ENCODE data around the gene GANAB. TPM values are rescaled to one million over a fixed set of nuclear protein-coding genes. Genes with fewer than 3 reads are reported as not detected.
A peak's percentile ranks its signal among the peaks of the same experiment; 100 is the strongest.

Gene GANAB
- total and polyA plus RNA-seq, 2 of the 13 experiments (the other 11 are each of a cell fraction or from before 2014, with no cell fraction given) = 99.5 to 234 TPM

DNA sequence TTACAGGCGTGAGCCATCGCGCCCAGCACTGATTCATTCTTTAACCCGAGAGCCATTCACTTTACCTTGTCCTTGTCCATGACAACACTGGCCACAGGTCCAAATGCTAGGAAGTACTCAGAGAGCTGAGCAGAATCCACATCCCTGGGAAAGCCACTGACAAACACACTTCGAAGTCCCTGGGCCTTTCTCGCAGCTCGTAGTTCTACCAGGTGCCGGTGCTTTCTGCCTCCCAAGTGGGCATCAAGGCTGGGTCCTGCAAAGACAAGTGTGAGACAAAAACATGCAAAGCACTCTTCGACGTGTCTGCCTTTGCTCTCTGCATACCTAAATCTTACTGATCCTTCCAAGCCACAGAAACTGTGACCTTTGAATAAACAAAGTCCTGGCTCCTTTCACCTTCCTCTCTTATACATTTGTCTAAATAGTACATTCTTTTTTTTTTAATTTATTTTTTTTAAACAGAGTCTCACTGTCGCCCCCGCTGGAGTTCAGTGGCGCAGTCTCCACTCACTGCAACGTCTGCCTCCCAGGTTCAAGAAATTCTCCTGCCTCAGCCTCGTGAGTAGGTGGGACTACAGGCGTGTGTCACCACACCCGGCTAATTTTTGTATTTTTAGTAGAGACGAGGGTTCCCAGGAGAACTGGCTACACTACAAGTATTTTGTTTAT, 57.3 kb downstream of the GANAB start:
- intact Hi-C loops (cut with micrococcal nuclease; ENCODE audit: unreplicated experiment) (no loop called here), in situ Hi-C loops (cut with HindIII; ENCODE audit: extremely low pct_ligation_motif_present, low pct_unique_long_range_greater_than_20kb) (no loop called here)
- 71% methylated on average over 18 of the region's 18 CpGs for WGBS (ENCODE audit: low lambda C conversion rate)
- Histone ChIP-seq H3K4me1 (ENCODE audit: insufficient read depth, low read length) (peaks cover 51% of the 10 kb centered on the region), H3K9ac (ENCODE audit: insufficient read depth, low read depth, low read length) (no peak overlapping the region), H3K4me3 (replicated peaks in 1 of 3; ENCODE audit: insufficient read depth in 1 of 3, low read depth in 2 of 3, low read length in 3 of 3) (no peak overlapping the region), H3K27me3 (ENCODE audit: control insufficient read depth in 1 of 2, insufficient read depth in 2 of 2, low read length in 2 of 2) (no peaks in the 10 kb centered on the region; a peak in 1 of 5 replicates), H4K20me1 (ENCODE audit: insufficient read depth, low read length) (no peaks in the 10 kb centered on the region), H3K27ac (ENCODE audit: extremely low read length, insufficient read depth, low read length) (peak overlapping the region; percentile 76), H3K79me2 (ENCODE audit: insufficient read depth, low read length) (peaks cover 18% of the 10 kb centered on the region), H3K4me2 (ENCODE audit: low read depth, low read length) (0 out of 2 replicates have a peak overlapping the region, but pooled peaks have one; percentile 23), H2AFZ (ENCODE audit: low read length) (no peak overlapping the region), H3K36me3 (replicated peaks in 1 of 2; ENCODE audit: control insufficient read depth in 1 of 2, insufficient read depth in 2 of 2, low read length in 2 of 2) (peaks cover 9% of the 10 kb centered on the region in 2 experiments; a peak in 4 of 5 replicates), H3K9me3 (ENCODE audit: low read length) (no peaks in the 10 kb centered on the region)
- no peak for FAIRE-seq
- CTCF ChIA-PET (ENCODE audit: low intra/inter-chr PET ratio, low total read pairs) = interaction anchor here (1.0 to 1.4 kb wide), 2 partner anchors 24 to 29 kb away, joined by 3 read pairs; partner anchors contain the start of gene ROM1
- POLR2A ChIA-PET = interaction anchor here (0.8 to 4.4 kb wide), 10 partner anchors 10 to 252 kb away, joined by 3 to 160 read pairs (median 8); partner anchors contain the start of genes C11orf98, CSKMT, EEF1G and GANAB
- no peak for ATAC-seq
- DNase-seq (ENCODE audit: low spot score) = no peak
- no TSS peak for BruUV-seq (replicated peaks)
- TF ChIP-seq, protein P1, sequence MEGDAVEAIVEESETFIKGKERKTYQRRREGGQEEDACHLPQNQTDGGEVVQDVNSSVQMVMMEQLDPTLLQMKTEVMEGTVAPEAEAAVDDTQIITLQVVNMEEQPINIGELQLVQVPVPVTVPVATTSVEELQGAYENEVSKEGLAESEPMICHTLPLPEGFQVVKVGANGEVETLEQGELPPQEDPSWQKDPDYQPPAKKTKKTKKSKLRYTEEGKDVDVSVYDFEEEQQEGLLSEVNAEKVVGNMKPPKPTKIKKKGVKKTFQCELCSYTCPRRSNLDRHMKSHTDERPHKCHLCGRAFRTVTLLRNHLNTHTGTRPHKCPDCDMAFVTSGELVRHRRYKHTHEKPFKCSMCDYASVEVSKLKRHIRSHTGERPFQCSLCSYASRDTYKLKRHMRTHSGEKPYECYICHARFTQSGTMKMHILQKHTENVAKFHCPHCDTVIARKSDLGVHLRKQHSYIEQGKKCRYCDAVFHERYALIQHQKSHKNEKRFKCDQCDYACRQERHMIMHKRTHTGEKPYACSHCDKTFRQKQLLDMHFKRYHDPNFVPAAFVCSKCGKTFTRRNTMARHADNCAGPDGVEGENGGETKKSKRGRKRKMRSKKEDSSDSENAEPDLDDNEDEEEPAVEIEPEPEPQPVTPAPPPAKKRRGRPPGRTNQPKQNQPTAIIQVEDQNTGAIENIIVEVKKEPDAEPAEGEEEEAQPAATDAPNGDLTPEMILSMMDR (CRISPR knock-in tag; IDR thresholded peaks at IDR 0.05) = peak; percentile 24; the same call in 1 of the 2 replicates
- TF ChIP-seq, protein P2, sequence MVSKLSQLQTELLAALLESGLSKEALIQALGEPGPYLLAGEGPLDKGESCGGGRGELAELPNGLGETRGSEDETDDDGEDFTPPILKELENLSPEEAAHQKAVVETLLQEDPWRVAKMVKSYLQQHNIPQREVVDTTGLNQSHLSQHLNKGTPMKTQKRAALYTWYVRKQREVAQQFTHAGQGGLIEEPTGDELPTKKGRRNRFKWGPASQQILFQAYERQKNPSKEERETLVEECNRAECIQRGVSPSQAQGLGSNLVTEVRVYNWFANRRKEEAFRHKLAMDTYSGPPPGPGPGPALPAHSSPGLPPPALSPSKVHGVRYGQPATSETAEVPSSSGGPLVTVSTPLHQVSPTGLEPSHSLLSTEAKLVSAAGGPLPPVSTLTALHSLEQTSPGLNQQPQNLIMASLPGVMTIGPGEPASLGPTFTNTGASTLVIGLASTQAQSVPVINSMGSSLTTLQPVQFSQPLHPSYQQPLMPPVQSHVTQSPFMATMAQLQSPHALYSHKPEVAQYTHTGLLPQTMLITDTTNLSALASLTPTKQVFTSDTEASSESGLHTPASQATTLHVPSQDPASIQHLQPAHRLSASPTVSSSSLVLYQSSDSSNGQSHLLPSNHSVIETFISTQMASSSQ (IDR thresholded peaks at IDR 0.05; ENCODE audit: low read depth) = no peak
- TF ChIP-seq, protein P2 (CRISPR knock-in tag; IDR thresholded peaks at IDR 0.05; ENCODE audit: borderline replicate concordance) = no peak
- no peak for TF ChIP-seq TCF12 (IDR thresholded peaks at IDR 0.05)
- no peak for TF ChIP-seq TCF12 (CRISPR knock-in tag; IDR thresholded peaks at IDR 0.05)
- 0 out of 2 replicates have a peak, but pooled peaks have one; percentile 20 for TF ChIP-seq ZNF572 (CRISPR knock-in tag; IDR thresholded peaks at IDR 0.05)
- TF ChIP-seq YEATS2 (CRISPR knock-in tag; IDR thresholded peaks at IDR 0.05; ENCODE audit: borderline replicate concordance) = no peak
- no peak for TF ChIP-seq MED13 (CRISPR knock-in tag; IDR thresholded peaks at IDR 0.05)
- TF ChIP-seq TMF1 (CRISPR knock-in tag; IDR thresholded peaks at IDR 0.05; ENCODE audit: low read depth) = no peak
- TF ChIP-seq TEAD2 (CRISPR knock-in tag; IDR thresholded peaks at IDR 0.05) = no peak
- TF ChIP-seq, protein P3, sequence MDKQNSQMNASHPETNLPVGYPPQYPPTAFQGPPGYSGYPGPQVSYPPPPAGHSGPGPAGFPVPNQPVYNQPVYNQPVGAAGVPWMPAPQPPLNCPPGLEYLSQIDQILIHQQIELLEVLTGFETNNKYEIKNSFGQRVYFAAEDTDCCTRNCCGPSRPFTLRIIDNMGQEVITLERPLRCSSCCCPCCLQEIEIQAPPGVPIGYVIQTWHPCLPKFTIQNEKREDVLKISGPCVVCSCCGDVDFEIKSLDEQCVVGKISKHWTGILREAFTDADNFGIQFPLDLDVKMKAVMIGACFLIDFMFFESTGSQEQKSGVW (CRISPR knock-in tag; IDR thresholded peaks at IDR 0.05; ENCODE audit: borderline replicate concordance) = no peak
- TF ChIP-seq ZBTB38 (CRISPR knock-in tag; IDR thresholded peaks at IDR 0.05) = no peak
- peak; percentile 66; the same call in 1 of the 2 replicates for TF ChIP-seq ZNF7 (CRISPR knock-in tag; IDR thresholded peaks at IDR 0.05)
- no peak for TF ChIP-seq ZNF33B (CRISPR knock-in tag; IDR thresholded peaks at IDR 0.05)
- TF ChIP-seq, protein P4, sequence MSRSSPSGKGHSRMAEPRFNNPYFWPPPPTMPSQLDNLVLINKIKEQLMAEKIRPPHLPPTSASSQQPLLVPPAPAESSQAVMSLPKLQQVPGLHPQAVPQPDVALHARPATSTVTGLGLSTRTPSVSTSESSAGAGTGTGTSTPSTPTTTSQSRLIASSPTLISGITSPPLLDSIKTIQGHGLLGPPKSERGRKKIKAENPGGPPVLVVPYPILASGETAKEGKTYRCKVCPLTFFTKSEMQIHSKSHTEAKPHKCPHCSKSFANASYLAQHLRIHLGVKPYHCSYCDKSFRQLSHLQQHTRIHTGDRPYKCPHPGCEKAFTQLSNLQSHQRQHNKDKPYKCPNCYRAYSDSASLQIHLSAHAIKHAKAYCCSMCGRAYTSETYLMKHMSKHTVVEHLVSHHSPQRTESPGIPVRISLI (CRISPR knock-in tag; IDR thresholded peaks at IDR 0.05; ENCODE audit: borderline replicate concordance) = peak; percentile 55; the same call in 1 of the 2 replicates
